Measurements from ENCODE around the gene SERPINH1. TPM values are rescaled to one million over a fixed set of nuclear protein-coding genes. Genes with fewer than 3 reads are reported as not detected.

The SERPINH1 gene
- total and polyA plus RNA-seq, 5 donors from 2014 or later: 1.2 to 4.5 (median 3.4) TPM

GRCh38 chr11:75541193-75542087, 20.6 kb upstream of the SERPINH1 start:
- no peaks in the 10 kb centered on the region for H3K27me3 ChIP-seq (ENCODE audit: control insufficient read depth, insufficient read depth, low read length)
- Mint-ChIP-seq H3K4me1 (peaks cover 7 to 18% (median 10%) of the 10 kb centered on the region in 4 donors), H3K9me3 (no peaks in the 10 kb centered on the region), H3K27ac (no peak overlapping the region), H3K27me3 (peaks cover 5% of the 10 kb centered on the region), H3K4me3 (no peak overlapping the region), H3K36me3 (no peaks in the 10 kb centered on the region)
- DNase-seq (no peak), ATAC-seq (ENCODE audit: low read depth in 2 of 2) (no peak)
- H3K27ac ChIP-seq (ENCODE audit: insufficient read depth, low read length, poor library complexity, severe bottlenecking): no peak overlapping the region
- H3K4me1 ChIP-seq (ENCODE audit: control insufficient read depth, insufficient read depth, low read length, poor library complexity, severe bottlenecking): peaks cover 5% of the 10 kb centered on the region
- no peak overlapping the region for H3K4me3 ChIP-seq (ENCODE audit: low read depth, low read length)
- H3K36me3 ChIP-seq (ENCODE audit: control insufficient read depth, insufficient read depth, low read length): no peaks in the 10 kb centered on the region
- no peaks in the 10 kb centered on the region for H3K9me3 ChIP-seq (ENCODE audit: control insufficient read depth in 2 of 2, low read length in 2 of 2)

GRCh38 chr11:75542088-75542438, 20.0 kb upstream of the SERPINH1 start:
- no peak for DNase-seq
- no peak overlapping the region for H3K27ac Mint-ChIP-seq

GRCh38 chr11:75543806-75544205, 18.2 kb upstream of the SERPINH1 start:
- Mint-ChIP-seq H3K9me3 (no peaks in the 10 kb centered on the region), H3K4me3 (no peak overlapping the region), H3K27me3 (peaks cover 5% of the 10 kb centered on the region), H3K4me1 (peaks cover 0 to 1% (median 0%) of the 10 kb centered on the region in 4 donors), H3K36me3 (no peaks in the 10 kb centered on the region), H3K27ac (no peak overlapping the region)
- DNase-seq (no peak), ATAC-seq (ENCODE audit: low read depth in 2 of 2) (no peak)
- no peaks in the 10 kb centered on the region for H3K27me3 ChIP-seq (ENCODE audit: control insufficient read depth, insufficient read depth, low read length)
- H3K4me1 ChIP-seq (ENCODE audit: control insufficient read depth, insufficient read depth, low read length, poor library complexity, severe bottlenecking): no peaks in the 10 kb centered on the region
- H3K4me3 ChIP-seq (ENCODE audit: low read depth, low read length): no peak overlapping the region
- no peaks in the 10 kb centered on the region for H3K36me3 ChIP-seq (ENCODE audit: control insufficient read depth, insufficient read depth, low read length)
- H3K9me3 ChIP-seq (ENCODE audit: control insufficient read depth in 2 of 2, low read length in 2 of 2): no peaks in the 10 kb centered on the region
- no peak overlapping the region for H3K27ac ChIP-seq (ENCODE audit: insufficient read depth, low read length, poor library complexity, severe bottlenecking)

More at GRCh38 chr11:75542088-75542438, 20.0 kb upstream of the SERPINH1 start:
- H3K27ac ChIP-seq (ENCODE audit: insufficient read depth, low read length, poor library complexity, severe bottlenecking): no peak overlapping the region
- no peaks in the 10 kb centered on the region for H3K27me3 ChIP-seq (ENCODE audit: control insufficient read depth, insufficient read depth, low read length)
- no peak for ATAC-seq (ENCODE audit: low read depth in 2 of 2)
- no peak overlapping the region for H3K4me3 Mint-ChIP-seq
- H3K9me3 Mint-ChIP-seq: no peaks in the 10 kb centered on the region
- H3K36me3 ChIP-seq (ENCODE audit: control insufficient read depth, insufficient read depth, low read length): no peaks in the 10 kb centered on the region
- no peaks in the 10 kb centered on the region for H3K36me3 Mint-ChIP-seq
- no peaks in the 10 kb centered on the region for H3K9me3 ChIP-seq (ENCODE audit: control insufficient read depth in 2 of 2, low read length in 2 of 2)
- H3K4me1 ChIP-seq (ENCODE audit: control insufficient read depth, insufficient read depth, low read length, poor library complexity, severe bottlenecking): peaks cover 3% of the 10 kb centered on the region
- no peak overlapping the region for H3K4me3 ChIP-seq (ENCODE audit: low read depth, low read length)
- H3K27me3 Mint-ChIP-seq: peaks cover 5% of the 10 kb centered on the region
- H3K4me1 Mint-ChIP-seq: peaks cover 7 to 12% (median 7%) of the 10 kb centered on the region in 4 donors

- no peak for DNase-seq
Observed at GRCh38 chr11:75547177-75547576, 14.9 kb upstream of the SERPINH1 start.

GRCh38 chr11:75547617-75548058, 14.4 kb upstream of the SERPINH1 start:
- no peaks in the 10 kb centered on the region for H3K4me1 ChIP-seq (ENCODE audit: control insufficient read depth, insufficient read depth, low read length, poor library complexity, severe bottlenecking)
- DNase-seq (no peak), ATAC-seq (ENCODE audit: low read depth in 2 of 2) (no peak)
- H3K27ac ChIP-seq (ENCODE audit: insufficient read depth, low read length, poor library complexity, severe bottlenecking): no peak overlapping the region
- Mint-ChIP-seq H3K9me3 (no peaks in the 10 kb centered on the region), H3K36me3 (no peaks in the 10 kb centered on the region), H3K27ac (no peak overlapping the region), H3K4me3 (no peak overlapping the region), H3K27me3 (peaks cover 11% of the 10 kb centered on the region), H3K4me1 (peaks cover 0 to 10% (median 0%) of the 10 kb centered on the region in 4 donors)
- no peaks in the 10 kb centered on the region for H3K36me3 ChIP-seq (ENCODE audit: control insufficient read depth, insufficient read depth, low read length)
- no peaks in the 10 kb centered on the region for H3K9me3 ChIP-seq (ENCODE audit: control insufficient read depth in 2 of 2, low read length in 2 of 2)
- H3K4me3 ChIP-seq (ENCODE audit: low read depth, low read length): no peak overlapping the region
- no peaks in the 10 kb centered on the region for H3K27me3 ChIP-seq (ENCODE audit: control insufficient read depth, insufficient read depth, low read length)

More at GRCh38 chr11:75547177-75547576, 14.9 kb upstream of the SERPINH1 start:
- Mint-ChIP-seq H3K4me3 (no peak overlapping the region), H3K9me3 (no peaks in the 10 kb centered on the region), H3K27me3 (peaks cover 11% of the 10 kb centered on the region), H3K36me3 (no peaks in the 10 kb centered on the region), H3K27ac (no peak overlapping the region), H3K4me1 (peaks cover 0 to 10% (median 0%) of the 10 kb centered on the region in 4 donors)
- H3K4me1 ChIP-seq (ENCODE audit: control insufficient read depth, insufficient read depth, low read length, poor library complexity, severe bottlenecking): no peaks in the 10 kb centered on the region
- no peaks in the 10 kb centered on the region for H3K36me3 ChIP-seq (ENCODE audit: control insufficient read depth, insufficient read depth, low read length)
- no peaks in the 10 kb centered on the region for H3K27me3 ChIP-seq (ENCODE audit: control insufficient read depth, insufficient read depth, low read length)
- no peaks in the 10 kb centered on the region for H3K9me3 ChIP-seq (ENCODE audit: control insufficient read depth in 2 of 2, low read length in 2 of 2)
- no peak overlapping the region for H3K27ac ChIP-seq (ENCODE audit: insufficient read depth, low read length, poor library complexity, severe bottlenecking)
- ATAC-seq (ENCODE audit: low read depth in 2 of 2): no peak
- H3K4me3 ChIP-seq (ENCODE audit: low read depth, low read length): no peak overlapping the region

- no peak overlapping the region for H3K27ac ChIP-seq (ENCODE audit: insufficient read depth, low read length, poor library complexity, severe bottlenecking)
- H3K36me3 ChIP-seq (ENCODE audit: control insufficient read depth, insufficient read depth, low read length): no peaks in the 10 kb centered on the region
- H3K9me3 Mint-ChIP-seq: no peaks in the 10 kb centered on the region
- H3K9me3 ChIP-seq (ENCODE audit: control insufficient read depth in 2 of 2, low read length in 2 of 2): no peaks in the 10 kb centered on the region
- H3K4me1 ChIP-seq (ENCODE audit: control insufficient read depth, insufficient read depth, low read length, poor library complexity, severe bottlenecking): no peaks in the 10 kb centered on the region
- H3K27ac Mint-ChIP-seq: no peak overlapping the region
- peaks cover 11% of the 10 kb centered on the region for H3K27me3 Mint-ChIP-seq
- DNase-seq (no peak), ATAC-seq (ENCODE audit: low read depth in 2 of 2) (no peak)
- H3K4me3 Mint-ChIP-seq: no peak overlapping the region
- no peaks in the 10 kb centered on the region for H3K36me3 Mint-ChIP-seq
- peaks cover 0 to 10% (median 0%) of the 10 kb centered on the region in 4 donors for H3K4me1 Mint-ChIP-seq
- H3K27me3 ChIP-seq (ENCODE audit: control insufficient read depth, insufficient read depth, low read length): no peaks in the 10 kb centered on the region
- H3K4me3 ChIP-seq (ENCODE audit: low read depth, low read length): no peak overlapping the region
Observed at GRCh38 chr11:75548595-75549272, 13.3 kb upstream of the SERPINH1 start.

GRCh38 chr11:75549370-75549958, 12.6 kb upstream of the SERPINH1 start:
- Mint-ChIP-seq H3K27me3 (peaks cover 11% of the 10 kb centered on the region), H3K4me1 (peaks cover 0 to 10% (median 0%) of the 10 kb centered on the region in 4 donors), H3K36me3 (no peaks in the 10 kb centered on the region), H3K9me3 (no peaks in the 10 kb centered on the region), H3K27ac (peak overlapping the region in 1 of 3 donors; percentile 51), H3K4me3 (peak overlapping the region in 1 of 4 donors; percentile 38)
- no peaks in the 10 kb centered on the region for H3K9me3 ChIP-seq (ENCODE audit: control insufficient read depth in 2 of 2, low read length in 2 of 2)
- H3K4me1 ChIP-seq (ENCODE audit: control insufficient read depth, insufficient read depth, low read length, poor library complexity, severe bottlenecking): no peaks in the 10 kb centered on the region
- H3K27me3 ChIP-seq (ENCODE audit: control insufficient read depth, insufficient read depth, low read length): no peaks in the 10 kb centered on the region
- no peak overlapping the region for H3K27ac ChIP-seq (ENCODE audit: insufficient read depth, low read length, poor library complexity, severe bottlenecking)
- DNase-seq (peak in 1 of 3 donors; percentile 46), ATAC-seq (ENCODE audit: low read depth in 2 of 2) (peak in 1 of 2 donors; percentile 55)
- no peak overlapping the region for H3K4me3 ChIP-seq (ENCODE audit: low read depth, low read length)
- no peaks in the 10 kb centered on the region for H3K36me3 ChIP-seq (ENCODE audit: control insufficient read depth, insufficient read depth, low read length)

Data from CD4-positive, CD25-positive, alpha-beta regulatory T cell (primary cell).